ENCODE data around the gene DNM1.

DNM1 gene

DNA sequence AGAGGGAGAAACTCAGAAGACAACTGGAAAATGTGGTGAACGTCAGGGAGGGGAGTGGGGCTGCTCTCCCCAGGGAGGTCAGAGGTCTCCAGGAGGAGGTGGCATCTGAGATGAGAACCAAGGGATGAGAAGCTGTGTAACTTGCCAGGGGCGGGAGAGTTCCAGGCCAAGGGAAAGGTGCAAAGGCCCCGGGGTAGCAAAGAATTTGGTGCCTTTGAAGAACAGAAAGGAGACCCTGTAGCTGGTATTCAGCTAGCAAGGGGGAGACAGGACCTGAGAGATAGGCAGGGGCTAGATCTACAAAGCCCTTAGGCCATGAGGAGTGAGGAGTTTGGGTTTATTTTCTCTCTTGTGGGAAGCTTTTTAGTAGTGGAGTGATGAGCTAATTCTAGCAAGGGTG is 3.3 kb downstream of the DNM1 start:
- no peak for DNase-seq

DNA sequence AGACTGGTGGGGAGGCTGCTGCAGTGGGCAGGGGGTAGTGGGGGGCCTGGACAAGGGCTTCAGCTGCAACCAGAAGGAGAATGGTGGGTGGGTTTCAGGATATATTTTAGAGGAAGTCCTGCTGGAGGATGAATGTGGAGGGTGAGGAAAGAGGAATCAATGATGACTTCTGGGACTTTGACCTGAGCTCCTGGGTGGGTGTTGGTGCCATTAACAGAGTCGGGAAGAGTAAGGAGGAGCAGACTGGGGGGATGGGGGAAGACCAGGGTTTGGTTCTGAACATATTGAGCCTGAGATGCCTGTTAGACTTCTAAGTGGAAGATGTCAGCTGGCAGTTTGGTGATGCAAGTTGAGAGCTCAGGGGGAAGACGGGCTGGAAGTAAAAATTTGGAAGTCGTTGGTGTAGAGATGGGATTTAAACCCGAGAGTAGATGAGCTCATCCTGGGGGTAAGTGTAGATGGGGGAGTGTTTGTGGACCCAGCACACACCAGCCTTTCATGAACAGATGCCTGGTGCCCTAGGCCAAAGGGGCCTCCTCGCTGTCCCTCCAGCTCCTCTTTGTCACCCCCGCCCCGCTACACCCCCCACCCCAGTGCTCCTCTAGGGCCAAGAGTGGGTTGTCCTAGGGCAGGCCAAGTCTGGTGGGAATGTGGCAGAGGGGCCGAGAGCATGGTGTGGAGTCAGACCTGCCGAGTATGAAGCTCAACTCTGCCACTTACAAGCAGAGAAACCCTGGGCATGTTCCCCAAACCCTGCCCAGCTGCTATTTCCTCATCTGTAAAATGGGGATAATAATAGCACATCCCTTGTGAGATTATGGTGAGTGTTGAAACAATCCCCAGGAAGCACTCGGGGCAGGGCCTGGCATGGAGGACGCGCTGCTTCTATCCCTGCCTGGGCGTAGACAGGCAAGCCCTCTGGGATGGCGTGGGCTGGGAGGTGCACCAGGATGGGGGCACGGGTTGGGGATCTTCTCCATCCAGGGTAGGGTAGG is 4.0 kb downstream of the DNM1 start:
- DNase-seq, result no peak

DNA sequence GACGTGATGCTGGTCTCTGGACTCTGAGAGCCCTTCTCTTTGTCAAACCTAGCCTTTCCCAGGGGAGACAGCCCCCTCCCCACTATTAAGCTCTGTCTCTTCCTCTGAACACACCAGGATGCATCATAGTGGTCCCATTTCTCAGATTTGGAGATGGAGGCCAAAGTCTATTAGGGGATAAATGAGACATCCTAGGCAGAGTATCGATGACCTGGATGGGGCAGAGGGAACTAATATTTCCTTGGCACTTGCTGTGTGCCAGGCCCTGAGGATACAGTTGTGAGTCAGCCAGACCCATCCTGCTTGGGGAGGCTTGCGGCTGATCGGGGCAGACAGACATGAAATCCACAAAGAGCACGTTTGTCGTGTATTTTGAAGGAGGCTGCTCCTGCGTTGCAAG is 5.2 kb downstream of the DNM1 start:
- DNase-seq, result no peak

DNA sequence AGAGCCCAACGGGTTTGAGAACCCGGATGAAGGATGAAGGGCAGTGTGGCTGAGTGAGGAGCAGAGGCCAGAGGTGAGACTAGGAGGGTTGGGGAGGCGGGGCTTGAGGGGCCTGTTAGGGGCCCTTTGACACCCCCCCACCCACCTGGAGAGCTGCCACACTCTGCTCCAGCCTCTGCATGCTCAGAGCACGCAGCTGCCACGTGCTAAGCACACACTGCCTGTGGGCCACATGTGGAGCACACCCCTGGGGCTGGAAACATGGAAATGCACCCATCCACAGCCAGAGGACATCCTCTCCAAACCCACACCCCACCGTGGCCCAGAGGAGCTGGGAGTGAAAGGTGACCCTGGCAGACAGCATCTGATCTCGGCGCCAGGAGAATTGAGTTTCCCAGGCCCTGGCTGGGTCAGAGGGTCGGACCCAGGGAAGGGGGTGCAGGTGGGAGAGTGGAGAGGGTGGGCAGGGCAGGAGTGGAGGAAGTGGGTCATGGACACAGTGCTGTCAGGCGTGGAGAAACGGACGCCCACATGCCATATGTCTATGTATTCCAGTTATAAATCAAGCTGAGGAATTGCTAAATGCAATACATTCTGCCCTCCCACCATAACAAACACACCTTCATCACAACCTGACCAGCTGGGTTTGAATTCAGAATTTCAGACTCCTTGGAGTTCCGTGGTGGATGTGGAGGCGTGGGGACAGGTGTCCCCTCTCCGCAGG is 5.9 kb downstream of the DNM1 start:
- no peak for DNase-seq

DNA sequence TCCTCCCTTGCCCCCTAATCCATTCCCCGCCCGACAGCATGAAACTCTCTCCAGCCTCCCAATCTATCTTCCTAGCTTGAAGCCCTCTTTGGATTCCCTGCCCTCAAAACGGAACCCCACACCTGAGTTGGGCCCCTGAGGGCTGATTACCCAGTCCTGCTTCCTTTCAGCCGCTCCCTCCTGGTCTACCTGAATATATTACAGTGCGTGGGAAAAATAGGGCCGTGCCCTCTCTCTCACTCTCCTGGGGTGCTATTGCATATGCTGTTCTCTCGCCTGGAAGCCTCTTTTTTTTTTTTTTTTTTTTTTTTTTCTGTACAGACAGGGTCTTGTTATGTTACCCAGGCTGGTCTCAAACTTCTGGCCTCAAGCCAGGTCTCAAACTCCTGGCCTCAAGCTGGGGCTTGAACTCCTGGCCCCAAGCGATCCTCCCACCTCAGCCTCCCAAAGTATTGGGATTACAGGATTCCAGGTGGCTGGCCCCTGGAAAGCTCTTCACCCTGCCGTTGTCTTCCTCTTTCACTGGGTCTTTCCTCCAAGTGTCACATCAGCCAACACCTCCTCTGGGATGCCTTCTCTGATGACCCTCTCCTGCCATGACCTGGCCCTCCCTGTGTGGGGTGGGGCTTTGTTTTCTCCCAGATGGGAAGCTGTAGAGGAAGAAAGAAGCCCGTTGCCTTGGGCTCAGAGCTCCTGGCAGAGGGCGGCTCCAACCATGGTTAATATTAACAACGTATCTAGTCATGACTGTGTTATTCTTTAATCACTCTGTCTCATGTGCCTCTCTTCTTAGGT is 8.2 kb downstream of the DNM1 start:
- DNase-seq, result no peak

DNA sequence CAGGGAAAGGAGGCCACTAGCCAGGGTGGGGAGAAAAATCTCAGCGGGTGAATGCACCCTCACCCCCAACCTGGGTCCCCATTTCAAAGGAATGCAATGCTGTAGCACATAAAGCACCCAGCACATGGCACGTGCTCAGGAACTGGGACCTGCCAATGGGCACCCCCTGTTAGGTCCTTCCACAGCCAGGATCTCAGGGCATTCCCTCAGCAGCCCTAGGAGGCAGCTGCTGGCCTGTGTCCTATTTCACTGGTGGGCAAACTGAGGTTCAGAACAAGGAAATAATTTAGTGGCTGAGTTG is 8.8 kb downstream of the DNM1 start:
- DNase-seq, result no peak

DNA sequence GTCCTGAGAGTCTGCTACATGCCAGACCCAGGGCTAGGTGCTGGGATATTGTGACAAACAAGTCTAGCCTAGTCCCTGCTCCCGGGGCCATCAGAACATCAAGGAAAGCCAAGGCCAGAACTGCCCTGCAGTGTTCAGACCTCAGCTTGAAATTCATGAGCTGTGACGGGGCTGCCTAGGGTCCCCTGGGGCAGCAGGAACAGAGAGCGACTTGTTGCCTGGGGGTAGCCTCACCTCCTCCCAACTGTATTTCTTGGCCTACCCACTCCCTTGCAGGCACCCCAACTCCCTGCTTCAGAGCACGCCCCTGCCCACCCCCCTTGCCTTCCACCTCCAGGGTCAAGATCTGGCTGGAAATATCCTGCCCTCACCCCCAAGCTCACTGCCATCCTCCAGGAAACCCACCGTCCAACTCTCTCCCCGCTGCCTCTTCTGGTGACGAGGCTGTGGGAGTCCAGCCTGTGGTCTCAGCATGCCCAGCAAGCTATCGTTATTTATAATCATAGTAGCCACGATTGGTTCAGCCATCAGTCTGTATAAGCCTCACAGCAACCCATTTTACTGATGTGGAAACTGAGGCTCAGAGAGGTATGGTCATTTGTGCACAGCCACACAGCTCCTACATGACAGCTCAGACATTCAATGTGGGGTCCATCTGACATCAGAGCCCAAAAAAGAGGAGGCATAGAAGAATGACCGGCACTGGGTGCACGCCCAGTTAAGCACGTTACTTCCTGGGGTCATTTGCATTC is 10.7 kb downstream of the DNM1 start:
- no peak for DNase-seq

DNA sequence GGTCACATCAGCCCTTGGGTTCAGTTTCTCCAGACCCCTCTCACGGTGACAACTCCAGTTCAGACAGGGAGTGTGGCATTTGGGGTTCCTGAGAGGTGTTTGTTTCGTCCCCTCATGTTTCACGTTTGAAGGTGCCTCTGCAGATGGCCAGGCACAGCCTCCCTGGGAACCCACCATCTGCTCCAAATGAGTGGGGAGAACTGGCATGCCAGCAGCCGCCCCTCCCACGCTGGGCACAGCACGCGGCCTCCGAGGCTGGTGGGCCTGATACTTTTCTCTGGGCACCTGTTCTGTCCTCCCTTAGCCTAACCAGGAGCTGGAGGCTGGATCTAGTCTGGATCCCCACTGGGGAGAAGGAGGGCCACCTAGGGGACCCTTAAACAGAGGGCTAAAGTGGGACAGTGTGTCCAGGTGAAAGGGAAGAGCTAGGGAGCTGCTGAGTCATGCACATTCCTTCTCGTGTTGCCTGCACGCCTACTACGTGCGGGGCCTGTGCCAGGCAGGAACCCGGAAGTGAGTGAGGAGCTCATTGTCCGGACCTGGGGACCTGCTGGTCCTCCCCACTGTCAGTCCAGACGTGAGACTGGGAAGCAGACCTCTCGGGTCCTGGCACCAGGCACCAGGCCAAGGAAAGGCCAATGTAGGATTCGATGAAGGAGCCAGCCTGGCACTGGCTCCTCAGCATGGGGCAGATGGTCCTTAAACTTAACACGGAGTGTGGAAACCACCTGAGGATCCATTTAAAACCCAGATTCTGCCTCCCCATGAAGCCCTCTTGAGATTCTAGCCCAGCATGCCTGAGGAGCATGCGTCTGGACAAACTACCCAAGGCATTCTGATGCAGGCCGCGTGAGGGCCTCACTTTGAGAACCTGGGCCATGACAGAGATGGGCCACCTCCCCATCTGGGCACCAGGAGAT is 11.7 kb downstream of the DNM1 start:
- no peak for DNase-seq

DNA sequence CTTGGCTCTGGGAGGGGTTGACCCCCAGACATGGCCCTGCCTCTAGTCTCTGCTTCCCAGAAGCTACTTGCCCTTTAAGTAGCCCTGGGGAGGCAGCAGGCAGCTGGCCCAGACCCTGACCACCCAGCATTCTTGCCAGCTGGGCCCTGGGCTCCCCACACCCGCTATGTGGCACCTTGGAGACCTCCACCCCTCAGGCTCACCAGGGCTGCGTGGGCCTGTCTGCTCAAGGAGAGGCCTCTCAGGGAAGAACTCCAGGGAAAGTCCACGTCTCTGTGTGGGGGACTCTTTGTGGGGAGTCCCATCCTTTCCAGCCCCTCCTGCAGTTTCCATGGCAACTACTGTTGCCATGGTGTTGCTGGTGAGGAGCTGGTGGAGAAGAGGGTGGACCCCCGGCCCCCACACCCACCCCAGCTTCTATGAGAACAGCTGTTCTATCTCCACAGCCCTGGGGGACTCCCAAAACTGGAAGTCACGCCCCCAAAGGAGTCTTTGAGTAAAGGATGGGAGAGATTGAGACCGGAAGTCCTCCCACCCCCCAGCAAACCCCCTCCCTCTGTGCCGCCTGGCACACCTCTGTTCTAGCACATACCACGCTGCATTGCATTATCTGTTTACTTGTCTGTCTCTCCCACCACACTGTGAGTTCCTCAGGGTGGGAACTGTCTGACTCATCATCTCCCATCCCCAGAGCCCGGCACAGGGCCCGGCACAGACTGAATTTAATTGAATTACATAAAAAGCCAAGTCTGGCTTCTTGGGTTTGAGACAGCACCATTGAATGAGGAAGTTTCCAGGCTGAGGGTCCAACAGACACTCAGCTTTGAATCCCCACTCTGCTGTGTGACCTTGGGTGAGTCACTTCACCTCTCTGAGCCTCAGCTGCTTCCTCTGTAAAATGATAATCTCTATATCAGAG is 12.6 kb downstream of the DNM1 start:
- no peak for DNase-seq

DNA sequence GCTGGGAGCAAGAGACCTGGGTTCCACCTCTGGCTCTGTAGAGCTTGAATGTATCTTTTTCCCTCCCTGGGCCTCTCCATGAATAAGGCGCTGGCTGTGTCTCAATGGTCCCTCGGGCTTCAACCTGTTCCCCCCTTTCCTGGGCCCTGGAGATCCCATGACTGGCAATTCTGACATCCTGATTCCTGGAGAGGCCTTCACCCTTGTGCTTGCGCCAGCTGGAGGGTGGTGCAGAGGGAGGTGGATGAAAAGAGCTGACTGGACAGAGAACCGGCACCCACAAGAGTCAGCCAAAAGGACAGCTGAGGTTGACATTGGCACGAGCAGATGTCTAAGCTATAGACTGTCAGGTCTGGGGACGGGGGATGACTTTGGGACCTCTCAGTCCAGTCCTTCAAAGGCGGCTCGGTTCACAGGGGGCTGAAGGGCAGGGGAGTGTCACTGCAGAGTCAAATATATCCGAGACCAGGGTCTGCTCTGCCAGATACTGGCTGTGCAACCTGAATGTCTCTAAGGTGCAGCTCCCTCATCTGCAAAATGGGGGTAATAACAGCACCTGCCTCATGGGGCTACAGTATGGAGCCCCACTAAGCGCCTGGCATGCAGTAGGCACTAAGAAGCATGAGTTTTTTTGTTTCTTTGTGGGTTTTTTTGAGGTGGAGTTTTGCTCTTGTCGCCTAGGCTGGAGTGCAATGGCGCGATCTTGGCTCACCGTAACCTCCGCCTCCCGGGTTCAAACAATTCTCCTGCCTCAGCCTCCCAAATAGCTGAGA is 13.8 kb downstream of the DNM1 start:
- DNase-seq, result no peak

DNA sequence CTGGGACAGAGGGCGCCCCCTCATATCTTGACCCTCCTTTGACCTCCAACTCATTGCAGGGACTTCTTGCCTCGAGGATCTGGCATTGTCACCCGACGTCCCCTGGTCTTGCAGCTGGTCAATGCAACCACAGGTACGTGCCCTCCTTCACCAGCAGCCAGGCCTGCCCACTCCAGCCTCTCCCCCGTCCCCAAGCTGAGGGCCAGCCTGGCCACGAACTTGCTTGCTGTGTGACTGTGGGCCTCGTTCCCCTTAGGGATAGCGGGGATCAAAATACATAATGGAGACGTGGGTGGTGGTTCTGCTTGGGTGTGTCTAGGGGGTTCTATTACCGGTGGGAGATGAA is 15.0 kb downstream of the DNM1 start:
- DNase-seq, result no peak

DNA sequence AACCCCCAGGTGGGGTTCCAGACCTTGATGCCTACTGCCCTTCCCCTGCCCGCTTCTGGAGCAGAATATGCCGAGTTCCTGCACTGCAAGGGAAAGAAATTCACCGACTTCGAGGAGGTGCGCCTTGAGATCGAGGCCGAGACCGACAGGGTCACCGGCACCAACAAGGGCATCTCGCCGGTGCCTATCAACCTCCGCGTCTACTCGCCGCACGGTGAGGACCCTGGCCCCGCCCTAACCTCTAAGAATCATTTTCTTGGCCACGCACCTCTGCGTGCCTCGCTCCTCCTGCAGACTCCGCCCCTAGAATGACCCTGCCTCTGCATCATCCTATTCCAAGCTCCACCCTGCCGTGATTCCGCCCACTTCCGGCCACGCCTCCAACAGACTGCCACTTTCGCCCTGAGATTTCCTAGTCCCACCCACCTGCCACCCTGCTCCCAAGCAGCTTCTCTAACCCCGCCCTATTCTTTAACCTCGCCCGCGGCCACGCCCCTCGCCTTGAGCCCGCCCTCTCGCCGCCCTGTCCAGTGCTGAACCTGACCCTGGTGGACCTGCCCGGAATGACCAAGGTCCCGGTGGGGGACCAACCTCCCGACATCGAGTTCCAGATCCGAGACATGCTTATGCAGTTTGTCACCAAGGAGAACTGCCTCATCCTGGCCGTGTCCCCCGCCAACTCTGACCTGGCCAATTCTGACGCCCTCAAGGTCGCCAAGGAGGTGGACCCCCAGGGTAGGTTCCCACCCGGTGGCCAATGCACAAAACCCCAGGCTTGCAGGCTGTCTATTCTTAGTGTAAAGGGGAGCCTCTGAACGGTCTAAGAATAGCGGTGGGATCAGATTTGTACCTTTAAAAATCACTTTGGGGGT is 15.6 kb downstream of the DNM1 start:
- no peak for DNase-seq

DNA sequence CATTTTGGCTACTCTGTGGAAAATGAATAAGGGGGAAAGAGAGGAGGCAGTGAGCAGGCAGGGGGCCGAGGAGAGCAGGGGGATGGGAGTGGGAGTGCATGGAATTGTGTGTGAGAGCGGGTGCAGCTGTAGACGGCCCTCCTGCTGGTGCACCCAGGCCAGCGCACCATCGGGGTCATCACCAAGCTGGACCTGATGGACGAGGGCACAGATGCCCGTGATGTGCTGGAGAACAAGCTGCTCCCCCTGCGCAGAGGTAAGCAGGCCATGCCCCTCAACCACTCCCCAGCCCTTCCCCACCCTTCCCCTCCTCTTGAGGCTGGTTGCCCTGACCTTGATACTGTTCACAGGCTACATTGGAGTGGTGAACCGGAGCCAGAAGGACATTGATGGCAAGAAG is 16.7 kb downstream of the DNM1 start:
- no peak for DNase-seq

DNA sequence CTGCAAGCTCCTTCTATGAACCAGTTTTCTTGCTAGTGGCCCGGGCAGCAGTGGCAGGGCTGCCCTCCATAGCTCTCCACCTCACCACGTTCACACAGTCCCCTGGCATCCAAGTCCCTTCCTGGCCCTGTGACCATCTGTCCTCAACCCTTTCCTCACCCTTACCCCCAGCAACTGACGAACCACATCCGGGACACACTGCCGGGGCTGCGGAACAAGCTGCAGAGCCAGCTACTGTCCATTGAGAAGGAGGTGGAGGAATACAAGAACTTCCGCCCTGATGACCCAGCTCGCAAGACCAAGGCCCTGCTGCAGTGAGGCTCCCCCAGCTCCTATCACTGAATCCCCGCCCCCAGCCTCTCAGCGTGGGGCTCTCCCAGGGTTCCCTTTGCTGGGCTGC is 18.8 kb downstream of the DNM1 start:
- DNase-seq, result no peak

DNA sequence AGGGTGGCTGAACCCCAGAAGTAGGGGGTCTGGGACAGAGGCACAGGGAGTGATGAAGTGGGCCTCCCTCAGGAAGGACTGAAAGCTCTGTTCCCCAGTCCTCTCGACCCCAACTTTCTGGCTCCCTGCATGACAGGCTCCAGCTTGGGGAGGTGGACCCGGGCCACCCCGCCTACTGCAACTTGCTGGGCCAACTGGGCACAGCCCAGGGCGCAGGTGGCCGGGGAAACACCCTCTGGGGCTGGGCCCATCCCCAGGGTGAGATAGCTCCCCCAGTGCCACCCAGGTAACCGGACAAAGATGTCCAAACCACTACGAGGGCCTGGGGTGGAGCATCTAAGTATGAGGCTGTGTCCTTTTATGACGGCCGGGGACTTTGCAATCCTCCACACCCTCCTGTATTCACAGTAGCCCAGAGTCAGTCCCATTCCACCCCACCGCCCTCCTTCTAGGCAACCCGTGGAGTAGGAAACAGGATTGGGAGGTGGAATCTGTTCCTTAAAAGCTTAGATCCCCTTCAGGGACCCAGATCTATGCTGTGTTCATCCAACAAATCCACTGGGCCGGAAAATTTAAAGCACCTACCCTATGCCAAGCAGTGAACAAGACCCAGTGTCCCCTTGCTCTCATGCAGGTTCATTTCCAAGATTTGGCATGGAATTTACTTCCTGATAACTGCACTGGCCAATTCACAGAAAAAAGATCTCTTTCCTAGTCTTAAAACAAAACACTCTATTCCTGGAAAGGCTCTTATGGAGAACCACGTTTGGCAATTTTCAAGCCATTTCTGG is 19.9 kb downstream of the DNM1 start:
- no peak for DNase-seq

DNA sequence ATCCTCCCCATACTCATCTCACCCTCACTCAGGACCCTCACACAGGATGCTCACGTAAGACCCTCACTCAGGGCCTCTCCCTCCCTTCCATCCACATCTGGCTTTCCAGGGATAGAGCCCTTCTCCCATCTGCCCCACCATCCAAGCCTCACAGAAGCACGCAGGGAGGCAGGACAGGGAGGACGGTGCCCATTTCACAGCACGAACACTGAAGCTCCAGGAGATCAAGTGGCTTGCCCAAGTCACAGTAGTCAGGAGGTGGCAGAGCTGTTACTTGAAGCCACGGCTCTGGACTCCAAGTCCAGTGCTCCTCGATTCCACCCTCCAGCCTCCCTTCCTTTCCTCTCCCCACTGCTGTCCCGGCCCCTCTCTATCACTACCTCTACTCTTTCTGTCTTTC is 21.7 kb downstream of the DNM1 start:
- no peak for DNase-seq

DNA sequence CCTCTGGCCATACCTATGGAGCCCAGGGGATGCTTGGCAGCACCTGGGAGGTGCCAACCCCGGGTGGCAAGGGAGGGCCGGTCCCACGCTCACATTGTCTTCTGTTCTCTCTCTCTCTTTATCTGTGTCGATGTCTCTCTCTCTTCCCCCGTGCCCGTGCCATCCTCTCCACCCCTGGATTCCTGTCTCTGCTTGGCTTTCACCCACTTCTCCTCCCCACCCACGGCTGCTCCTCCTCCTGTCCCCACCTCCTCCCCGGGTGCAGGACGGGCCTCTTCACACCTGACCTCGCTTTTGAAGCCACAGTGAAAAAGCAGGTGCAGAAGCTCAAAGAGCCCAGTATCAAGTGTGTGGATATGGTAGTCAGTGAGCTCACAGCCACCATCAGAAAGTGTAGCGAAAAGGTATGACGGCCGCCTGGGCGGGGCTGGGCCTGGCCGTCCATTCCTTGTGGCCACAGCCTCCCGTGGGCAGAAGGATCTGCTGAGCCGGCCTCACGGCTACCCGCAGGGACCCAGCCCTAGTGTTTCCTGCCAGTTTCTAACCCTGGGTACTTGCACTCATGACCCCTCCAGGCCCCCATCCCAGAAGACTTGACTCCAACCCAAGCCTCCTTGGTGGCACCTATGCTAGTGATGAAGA is 22.7 kb downstream of the DNM1 start:
- no peak for DNase-seq

DNA sequence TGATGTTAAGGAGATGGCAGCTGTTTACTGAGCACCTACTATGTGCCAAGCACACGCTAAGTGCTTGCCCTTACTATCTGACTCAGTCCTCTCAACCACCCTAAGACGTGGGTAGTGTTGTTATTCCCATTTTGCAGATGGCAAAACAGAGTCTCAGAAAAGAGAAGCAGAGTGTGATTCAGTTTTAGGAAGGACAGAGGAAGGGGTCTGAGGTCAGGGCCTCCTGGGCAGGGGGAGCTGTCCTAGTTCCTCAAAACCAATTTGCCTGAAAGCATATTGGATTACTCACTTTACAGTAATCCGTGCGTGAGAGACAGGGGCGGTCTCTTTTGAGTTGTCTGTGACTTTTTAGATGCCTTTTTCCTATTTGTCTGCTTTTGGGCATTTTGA is 23.2 kb downstream of the DNM1 start:
- DNase-seq, result no peak
